ENCODE results near the gene DOLPP1. TPM values are rescaled to one million over a fixed set of nuclear protein-coding genes. Genes with fewer than 3 reads are reported as not detected.

DOLPP1 gene
- total and polyA plus RNA-seq, 2 of the 8 experiments (the other 6 are each of a cell fraction or from before 2014, with no cell fraction given): 36.0 to 45.3 TPM

DNA sequence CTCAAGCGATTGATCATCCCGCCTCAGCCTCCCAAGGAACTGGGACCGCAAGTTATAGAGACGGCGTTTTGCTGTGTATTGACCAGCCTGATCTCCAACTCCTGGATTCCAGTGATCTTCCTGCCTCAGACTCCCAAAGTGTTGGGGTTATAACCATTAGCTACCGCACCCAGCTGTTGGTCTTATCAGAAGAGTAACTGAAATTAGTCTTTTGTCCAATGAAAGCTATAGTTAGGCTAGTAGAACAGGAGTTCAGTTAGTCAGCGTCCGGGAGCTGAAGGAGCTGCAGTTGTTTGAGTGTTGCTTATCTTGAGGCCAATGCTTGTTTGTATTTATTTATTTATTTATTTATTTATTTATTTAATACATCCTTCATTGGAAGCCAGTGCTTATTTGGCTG, 47.7 kb upstream of the DOLPP1 start (continued):
- TF ChIP-seq, protein P1, sequence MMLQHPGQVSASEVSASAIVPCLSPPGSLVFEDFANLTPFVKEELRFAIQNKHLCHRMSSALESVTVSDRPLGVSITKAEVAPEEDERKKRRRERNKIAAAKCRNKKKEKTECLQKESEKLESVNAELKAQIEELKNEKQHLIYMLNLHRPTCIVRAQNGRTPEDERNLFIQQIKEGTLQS (IDR thresholded peaks at IDR 0.05; ENCODE audit: insufficient read depth, low read depth, low read length): no peak
- TF ChIP-seq, protein P2, sequence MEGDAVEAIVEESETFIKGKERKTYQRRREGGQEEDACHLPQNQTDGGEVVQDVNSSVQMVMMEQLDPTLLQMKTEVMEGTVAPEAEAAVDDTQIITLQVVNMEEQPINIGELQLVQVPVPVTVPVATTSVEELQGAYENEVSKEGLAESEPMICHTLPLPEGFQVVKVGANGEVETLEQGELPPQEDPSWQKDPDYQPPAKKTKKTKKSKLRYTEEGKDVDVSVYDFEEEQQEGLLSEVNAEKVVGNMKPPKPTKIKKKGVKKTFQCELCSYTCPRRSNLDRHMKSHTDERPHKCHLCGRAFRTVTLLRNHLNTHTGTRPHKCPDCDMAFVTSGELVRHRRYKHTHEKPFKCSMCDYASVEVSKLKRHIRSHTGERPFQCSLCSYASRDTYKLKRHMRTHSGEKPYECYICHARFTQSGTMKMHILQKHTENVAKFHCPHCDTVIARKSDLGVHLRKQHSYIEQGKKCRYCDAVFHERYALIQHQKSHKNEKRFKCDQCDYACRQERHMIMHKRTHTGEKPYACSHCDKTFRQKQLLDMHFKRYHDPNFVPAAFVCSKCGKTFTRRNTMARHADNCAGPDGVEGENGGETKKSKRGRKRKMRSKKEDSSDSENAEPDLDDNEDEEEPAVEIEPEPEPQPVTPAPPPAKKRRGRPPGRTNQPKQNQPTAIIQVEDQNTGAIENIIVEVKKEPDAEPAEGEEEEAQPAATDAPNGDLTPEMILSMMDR (IDR thresholded peaks at IDR 0.05; ENCODE audit: control extremely low read depth in 1 of 3, insufficient read depth in 1 of 3, low read depth in 1 of 3, low read length in 3 of 3): no peak
- TF ChIP-seq, protein P3, sequence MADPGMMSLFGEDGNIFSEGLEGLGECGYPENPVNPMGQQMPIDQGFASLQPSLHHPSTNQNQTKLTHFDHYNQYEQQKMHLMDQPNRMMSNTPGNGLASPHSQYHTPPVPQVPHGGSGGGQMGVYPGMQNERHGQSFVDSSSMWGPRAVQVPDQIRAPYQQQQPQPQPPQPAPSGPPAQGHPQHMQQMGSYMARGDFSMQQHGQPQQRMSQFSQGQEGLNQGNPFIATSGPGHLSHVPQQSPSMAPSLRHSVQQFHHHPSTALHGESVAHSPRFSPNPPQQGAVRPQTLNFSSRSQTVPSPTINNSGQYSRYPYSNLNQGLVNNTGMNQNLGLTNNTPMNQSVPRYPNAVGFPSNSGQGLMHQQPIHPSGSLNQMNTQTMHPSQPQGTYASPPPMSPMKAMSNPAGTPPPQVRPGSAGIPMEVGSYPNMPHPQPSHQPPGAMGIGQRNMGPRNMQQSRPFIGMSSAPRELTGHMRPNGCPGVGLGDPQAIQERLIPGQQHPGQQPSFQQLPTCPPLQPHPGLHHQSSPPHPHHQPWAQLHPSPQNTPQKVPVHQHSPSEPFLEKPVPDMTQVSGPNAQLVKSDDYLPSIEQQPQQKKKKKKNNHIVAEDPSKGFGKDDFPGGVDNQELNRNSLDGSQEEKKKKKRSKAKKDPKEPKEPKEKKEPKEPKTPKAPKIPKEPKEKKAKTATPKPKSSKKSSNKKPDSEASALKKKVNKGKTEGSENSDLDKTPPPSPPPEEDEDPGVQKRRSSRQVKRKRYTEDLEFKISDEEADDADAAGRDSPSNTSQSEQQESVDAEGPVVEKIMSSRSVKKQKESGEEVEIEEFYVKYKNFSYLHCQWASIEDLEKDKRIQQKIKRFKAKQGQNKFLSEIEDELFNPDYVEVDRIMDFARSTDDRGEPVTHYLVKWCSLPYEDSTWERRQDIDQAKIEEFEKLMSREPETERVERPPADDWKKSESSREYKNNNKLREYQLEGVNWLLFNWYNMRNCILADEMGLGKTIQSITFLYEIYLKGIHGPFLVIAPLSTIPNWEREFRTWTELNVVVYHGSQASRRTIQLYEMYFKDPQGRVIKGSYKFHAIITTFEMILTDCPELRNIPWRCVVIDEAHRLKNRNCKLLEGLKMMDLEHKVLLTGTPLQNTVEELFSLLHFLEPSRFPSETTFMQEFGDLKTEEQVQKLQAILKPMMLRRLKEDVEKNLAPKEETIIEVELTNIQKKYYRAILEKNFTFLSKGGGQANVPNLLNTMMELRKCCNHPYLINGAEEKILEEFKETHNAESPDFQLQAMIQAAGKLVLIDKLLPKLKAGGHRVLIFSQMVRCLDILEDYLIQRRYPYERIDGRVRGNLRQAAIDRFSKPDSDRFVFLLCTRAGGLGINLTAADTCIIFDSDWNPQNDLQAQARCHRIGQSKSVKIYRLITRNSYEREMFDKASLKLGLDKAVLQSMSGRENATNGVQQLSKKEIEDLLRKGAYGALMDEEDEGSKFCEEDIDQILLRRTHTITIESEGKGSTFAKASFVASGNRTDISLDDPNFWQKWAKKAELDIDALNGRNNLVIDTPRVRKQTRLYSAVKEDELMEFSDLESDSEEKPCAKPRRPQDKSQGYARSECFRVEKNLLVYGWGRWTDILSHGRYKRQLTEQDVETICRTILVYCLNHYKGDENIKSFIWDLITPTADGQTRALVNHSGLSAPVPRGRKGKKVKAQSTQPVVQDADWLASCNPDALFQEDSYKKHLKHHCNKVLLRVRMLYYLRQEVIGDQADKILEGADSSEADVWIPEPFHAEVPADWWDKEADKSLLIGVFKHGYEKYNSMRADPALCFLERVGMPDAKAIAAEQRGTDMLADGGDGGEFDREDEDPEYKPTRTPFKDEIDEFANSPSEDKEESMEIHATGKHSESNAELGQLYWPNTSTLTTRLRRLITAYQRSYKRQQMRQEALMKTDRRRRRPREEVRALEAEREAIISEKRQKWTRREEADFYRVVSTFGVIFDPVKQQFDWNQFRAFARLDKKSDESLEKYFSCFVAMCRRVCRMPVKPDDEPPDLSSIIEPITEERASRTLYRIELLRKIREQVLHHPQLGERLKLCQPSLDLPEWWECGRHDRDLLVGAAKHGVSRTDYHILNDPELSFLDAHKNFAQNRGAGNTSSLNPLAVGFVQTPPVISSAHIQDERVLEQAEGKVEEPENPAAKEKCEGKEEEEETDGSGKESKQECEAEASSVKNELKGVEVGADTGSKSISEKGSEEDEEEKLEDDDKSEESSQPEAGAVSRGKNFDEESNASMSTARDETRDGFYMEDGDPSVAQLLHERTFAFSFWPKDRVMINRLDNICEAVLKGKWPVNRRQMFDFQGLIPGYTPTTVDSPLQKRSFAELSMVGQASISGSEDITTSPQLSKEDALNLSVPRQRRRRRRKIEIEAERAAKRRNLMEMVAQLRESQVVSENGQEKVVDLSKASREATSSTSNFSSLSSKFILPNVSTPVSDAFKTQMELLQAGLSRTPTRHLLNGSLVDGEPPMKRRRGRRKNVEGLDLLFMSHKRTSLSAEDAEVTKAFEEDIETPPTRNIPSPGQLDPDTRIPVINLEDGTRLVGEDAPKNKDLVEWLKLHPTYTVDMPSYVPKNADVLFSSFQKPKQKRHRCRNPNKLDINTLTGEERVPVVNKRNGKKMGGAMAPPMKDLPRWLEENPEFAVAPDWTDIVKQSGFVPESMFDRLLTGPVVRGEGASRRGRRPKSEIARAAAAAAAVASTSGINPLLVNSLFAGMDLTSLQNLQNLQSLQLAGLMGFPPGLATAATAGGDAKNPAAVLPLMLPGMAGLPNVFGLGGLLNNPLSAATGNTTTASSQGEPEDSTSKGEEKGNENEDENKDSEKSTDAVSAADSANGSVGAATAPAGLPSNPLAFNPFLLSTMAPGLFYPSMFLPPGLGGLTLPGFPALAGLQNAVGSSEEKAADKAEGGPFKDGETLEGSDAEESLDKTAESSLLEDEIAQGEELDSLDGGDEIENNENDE (IDR thresholded peaks at IDR 0.05; ENCODE audit: insufficient replicate concordance, low read length): no peak
- TF ChIP-seq TEAD4 (IDR thresholded peaks at IDR 0.05; ENCODE audit: low read depth, low read length): no peak
- TF ChIP-seq HDAC6 (IDR thresholded peaks at IDR 0.05; ENCODE audit: low read depth, low read length): no peak
- no peak for TF ChIP-seq ASH2L (IDR thresholded peaks at IDR 0.05; ENCODE audit: low read length)
- no peak for TF ChIP-seq GABPA (IDR thresholded peaks at IDR 0.05; ENCODE audit: borderline replicate concordance, insufficient read depth, low read length)

Measured in H1 (cell line).